Heart right ventricle (tissue), 16 donors: Measurements from ENCODE around the gene MOK. TPM values are rescaled to one million over a fixed set of nuclear protein-coding genes. Genes with fewer than 3 reads are reported as not detected.

Experiments
- ATAC-seq, 8 donors: fragments of 200-7000 bp; cut with Tn5 transposase; one replicate each; pipeline ENCODE4 v1.9.1; 2020; ENCODE audit warnings: mild to moderate bottlenecking in 8 of 8, moderate library complexity in 8 of 8, moderate number of reproducible peaks in 1 of 8
- DNase-seq, 2 donors: peaks; one replicate each; pipeline ENCODE4 v3.0.0-alpha.2; 2020
- H3K27ac ChIP-seq, 10 donors: fragments of 200-600 bp; sonication (generic) in 2 of 10; one replicate each; pipeline versions ENCODE4 v1.5.0 to v1.8.0; 2020 to 2022; ENCODE audit warnings: mild to moderate bottlenecking in 3 of 10
- H3K27me3 ChIP-seq, 7 donors: fragments of 200-600 bp; one replicate each; pipeline ENCODE4 v1.8.0; 2021 to 2022; ENCODE audit warnings: mild to moderate bottlenecking in 2 of 7
- H3K36me3 ChIP-seq, 9 donors: fragments of 200-600 bp; sonication (generic) in 1 of 9; one replicate each; pipeline versions ENCODE4 v1.5.0 to v1.8.0; 2020 to 2022; ENCODE audit warnings: mild to moderate bottlenecking in 2 of 9
- H3K4me1 ChIP-seq, 9 donors: fragments of 200-600 bp; sonication (generic) in 1 of 9; one replicate each; pipeline versions ENCODE4 v1.5.0 to v1.8.0; 2020 to 2022; ENCODE audit warnings: mild to moderate bottlenecking in 4 of 9
- H3K4me3 ChIP-seq, 10 donors: fragments of 200-600 bp; sonication (generic) in 2 of 10; one replicate each; pipeline versions ENCODE4 v1.5.0 to v1.8.0; 2020 to 2022; ENCODE audit warnings: mild to moderate bottlenecking in 7 of 10, moderate library complexity in 2 of 10
- H3K9me3 ChIP-seq, 11 donors: fragments of 200-600 bp in 10 of 11; sonication (generic) in 2 of 11; one replicate each; pipeline versions ENCODE4 v1.5.0 to v1.8.0; 2013 to 2022; ENCODE audit warnings: mild to moderate bottlenecking in 2 of 11, control low read depth in 1 of 11, moderate library complexity in 1 of 11
- CTCF ChIP-seq, 9 donors: fragments of 200-600 bp; sonication (generic) in 2 of 9; IDR thresholded peaks; one replicate each; pipeline versions ENCODE4 v1.5.0 to v1.8.0; 2021 to 2022; ENCODE audit warnings: antibody characterized with exemption in 9 of 9, mild to moderate bottlenecking in 5 of 9, moderate library complexity in 1 of 9
- WGBS, 2 donors: extraction: QIAGEN DNeasy Blood & Tissue Kit; methylation state at CpG; one replicate each; pipeline ENCODE4 v1.1.7; 2013; ENCODE audit warnings: inconsistent platforms in 1 of 2; 5-methylcytosine and 5-hydroxymethylcytosine counted together
- intact Hi-C, 10 donors: fragments of 100-400 bp; cut with DNase I; formaldehyde crosslinking; loops; one replicate each; pipeline versions ENCODE4 v1.11.1 to v1.14.2; 2022
- polyA plus RNA-seq, 2 donors: library from polyadenylated mRNA; stranded (reverse); fragments of 200-250 nt; gene quantifications; one replicate each; pipeline ENCODE4 v1.2.3, GENCODE V29; 2013
- total RNA-seq, 10 donors: library from RNA; stranded (reverse); fragmentation: NEBNext Ultra II Directional in 3 of 10; extraction: Animal tissue kit (Norgen Biotek cat#: 25700) in 3 of 10; gene quantifications; one replicate each; pipeline versions ENCODE4 v1.2.1 to v1.2.4, GENCODE V29; 2021 to 2023
- donor health status: Arrhythmogenic right ventricular cardiomyopathy.
- donor health status: ischemic (EF 13 %, LVEDD 7.1; RV severe dilation, severe dysfunction).
- donor health status: healthy with polysubstance abuse.
- donor health status: DM: no; HTN: yes; CAD: no.
- donor health status: DM: no; HTN: no; CAD: no.
- donor health status: ischemic (EF 25% LVEDD 6.9; RV normal size, moderate dysfunction).
- donor health status: ischemic (EF 25% LVEDD 5.7; RV mildly dilated, moderate dysfunction).
- donor health status: healthy.
- donor health status: DM: yes; HTN: yes; CAD: no.
- donor health status: Ischemic cardiomyopathy.
- donor health status: ischemic (EF 35%, LVEDD 5.7; RV mildly dilated, moderate dysfunction).
- donor health status: nonischemic (EF 11% LVEDD 7.7; RV severe dilation, severe dysfunction).
- donor health status: DM: yes; HTN: yes; CAD: no.
- donor health status: PGD.
- donor health status: ischemic (EF 29% LVEDD 5.4; RV normal size, mild dysfunction).
- donor health status: nonischemic (EF 23%, LVEDD 6.1; RV moderate dilation, normal function).

The MOK gene
- total and polyA plus RNA-seq, 12 donors: 6.6 to 19.8 (median 10.0) TPM

- no peak for TF ChIP-seq CTCF (IDR thresholded peaks at IDR 0.05)
- intact Hi-C loops: no loop called here
- no peaks in the 10 kb centered on the region for H3K9me3 ChIP-seq
- no peak overlapping the region for H3K4me3 ChIP-seq
- H3K36me3 ChIP-seq: peaks cover 0 to 16% (median 0%) of the 10 kb centered on the region in 9 donors
- DNase-seq: no peak
- no peak for ATAC-seq
- peaks cover 0 to 14% (median 0%) of the 10 kb centered on the region in 9 donors for H3K4me1 ChIP-seq
- 96 to 97% methylated on average over 7 of the region's 7 CpGs for WGBS, 2 donors
- no peaks in the 10 kb centered on the region for H3K27me3 ChIP-seq
- H3K27ac ChIP-seq: no peak overlapping the region
Measured at GRCh38 chr14:102275866-102276265, 29.1 kb downstream of the MOK start.

- H3K9me3 ChIP-seq: no peaks in the 10 kb centered on the region
- intact Hi-C loops: no loop called here
- DNase-seq (no peak), ATAC-seq (no peak)
- H3K36me3 ChIP-seq: no peaks in the 10 kb centered on the region
- no peak for TF ChIP-seq CTCF (IDR thresholded peaks at IDR 0.05)
- 95 to 97% methylated on average over 5 of the region's 5 CpGs for WGBS, 2 donors
- H3K27ac ChIP-seq: no peak overlapping the region
- H3K4me1 ChIP-seq: no peaks in the 10 kb centered on the region
- H3K27me3 ChIP-seq: no peaks in the 10 kb centered on the region
- H3K4me3 ChIP-seq: no peak overlapping the region
Measured at GRCh38 chr14:102272392-102272791, 32.6 kb downstream of the MOK start.

GRCh38 chr14:102264775-102265174, 40.2 kb downstream of the MOK start:
- TF ChIP-seq CTCF (IDR thresholded peaks at IDR 0.05): no peak
- Histone ChIP-seq H3K4me3 (peak overlapping the region in 1 of 10 donors; percentile 1), H3K36me3 (no peaks in the 10 kb centered on the region), H3K27me3 (no peaks in the 10 kb centered on the region), H3K9me3 (no peaks in the 10 kb centered on the region), H3K4me1 (peaks cover 0 to 39% (median 29%) of the 10 kb centered on the region in 9 donors), H3K27ac (peak overlapping the region; percentile 65 to 91 (median 84))
- 18 to 35% methylated on average over 4 of the region's 4 CpGs for WGBS, 2 donors
- ATAC-seq: peak; percentile 74 to 97 (median 94)
- intact Hi-C loops: loop anchor here in 1 of 10 donors (5.0 kb wide), 1 partner anchor 38 kb away; no protein-coding TSS in a partner anchor
- peak; percentile 34 to 59 for DNase-seq

- WGBS, 2 donors: 24 to 35% methylated on average over 8 of the region's 8 CpGs
- H3K27ac ChIP-seq: peak overlapping the region; percentile 65 to 91 (median 84)
- H3K4me3 ChIP-seq: peak overlapping the region in 1 of 10 donors; percentile 1
- H3K4me1 ChIP-seq: peaks cover 0 to 39% (median 29%) of the 10 kb centered on the region in 9 donors
- TF ChIP-seq CTCF (IDR thresholded peaks at IDR 0.05): no peak
- DNase-seq (no peak), ATAC-seq (peak; percentile 46 to 76 (median 64))
- H3K27me3 ChIP-seq: no peaks in the 10 kb centered on the region
- no peaks in the 10 kb centered on the region for H3K9me3 ChIP-seq
- intact Hi-C loops: loop anchor here in 1 of 10 donors (5.0 kb wide), 1 partner anchor 38 kb away; no protein-coding TSS in a partner anchor
- no peaks in the 10 kb centered on the region for H3K36me3 ChIP-seq
Measured at GRCh38 chr14:102264355-102264754, 40.6 kb downstream of the MOK start.
